ENCODE data around the gene SLC35G4.
"Not testable (repeated sequence)": the region's sequence is repeated elsewhere in the genome, so short reads cannot be mapped to it uniquely, and the experiment has no call there.

The SLC35G4 gene

GRCh38 chr18:11609488-11609887 lies at the start of gene SLC35G4:
Gene SLC35G4, plus strand, starts transcription at chr18:11609596. Its CDS starts 0 bp downstream, at chr18:11609596.
- DNase-seq (ENCODE audit: low spot score): not testable (repeated sequence)

DNA sequence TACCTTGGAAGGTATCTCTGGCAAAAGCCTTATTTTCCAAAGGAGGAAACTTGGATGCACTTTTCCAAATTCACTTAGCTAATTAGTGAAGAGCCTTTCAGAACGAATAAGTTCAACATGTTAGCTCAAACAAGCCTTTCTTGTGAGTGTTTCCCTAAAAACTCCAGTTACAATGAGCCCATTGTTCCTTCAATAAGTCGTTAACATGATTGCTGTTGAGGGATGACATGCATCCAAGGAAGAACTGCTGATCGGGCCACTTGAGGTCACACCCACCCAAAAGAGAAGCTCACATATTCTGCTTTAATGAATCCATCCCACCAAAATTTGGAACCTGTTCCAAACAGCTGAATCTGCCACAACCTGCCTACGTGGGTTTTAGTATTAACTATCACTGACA lies 48.1 kb upstream of the SLC35G4 start:
- no peak for DNase-seq (ENCODE audit: low spot score)

- DNase-seq (ENCODE audit: low spot score): no peak
Observed at GRCh38 chr18:11565716-11566115, 43.7 kb upstream of the SLC35G4 start.

DNA sequence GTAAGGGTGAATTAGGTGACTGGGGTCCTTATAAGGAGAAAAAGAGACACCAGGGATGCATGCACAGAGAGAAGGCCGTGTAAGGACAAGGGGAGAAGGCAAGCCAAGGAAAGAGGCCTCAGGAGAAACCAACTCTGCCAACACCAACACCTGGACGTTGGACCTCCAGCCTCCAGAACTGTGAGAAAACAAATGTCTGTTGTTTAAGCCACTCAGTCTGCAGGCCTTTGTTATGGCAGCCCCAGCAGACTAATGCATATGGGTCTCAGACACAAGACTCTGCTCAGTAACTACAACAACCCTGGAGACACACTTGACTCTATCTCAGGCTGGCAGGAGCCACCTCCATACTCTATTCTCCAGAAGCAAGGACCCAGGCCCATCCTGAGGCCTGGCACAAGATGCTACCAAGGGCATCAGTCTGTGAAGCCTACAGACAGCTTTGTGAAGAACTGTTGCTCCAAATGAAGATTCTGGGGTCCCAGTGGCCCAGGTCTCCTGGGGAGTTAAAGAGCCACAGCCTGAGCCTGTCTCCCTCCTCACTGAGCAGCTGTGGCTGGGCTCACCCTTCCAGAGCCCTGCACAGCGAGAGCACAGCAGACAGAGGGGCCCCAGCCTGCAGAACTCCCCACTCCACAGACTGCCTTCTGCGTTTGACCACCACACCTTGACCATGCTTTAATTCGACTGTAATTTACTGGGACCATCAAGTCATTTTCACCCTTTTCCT lies 43.0 kb upstream of the SLC35G4 start:
- DNase-seq (ENCODE audit: low spot score): no peak

- DNase-seq (ENCODE audit: low spot score): no peak
Observed at GRCh38 chr18:11567396-11567795, 42.0 kb upstream of the SLC35G4 start.

- DNase-seq (ENCODE audit: low spot score): no peak
Observed at GRCh38 chr18:11570073-11570588, 39.3 kb upstream of the SLC35G4 start.

- no peak for DNase-seq (ENCODE audit: low spot score)
Observed at GRCh38 chr18:11570769-11571412, 38.5 kb upstream of the SLC35G4 start.

DNA sequence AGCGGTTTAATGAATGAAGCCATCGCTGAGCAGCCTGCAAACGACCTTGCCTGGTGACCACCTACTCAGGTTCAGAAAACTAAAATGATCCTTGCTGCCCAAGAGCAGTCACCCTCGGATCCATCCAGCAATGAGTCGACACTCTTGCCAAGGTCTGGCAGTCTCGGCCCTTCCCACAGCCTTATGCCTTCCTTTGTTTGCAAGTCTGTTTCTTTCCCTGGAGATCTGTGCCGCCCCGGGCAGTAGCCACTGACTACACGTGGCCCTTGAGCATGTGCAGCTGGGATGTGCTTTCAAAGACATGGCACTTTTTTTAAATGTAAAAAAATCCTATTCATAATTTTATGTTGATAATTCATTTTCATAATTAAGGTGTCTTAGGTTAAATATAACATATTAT lies 37.2 kb upstream of the SLC35G4 start:
- DNase-seq (ENCODE audit: low spot score): no peak

GRCh38 chr18:11574545-11574944 lies 34.9 kb upstream of the SLC35G4 start:
- no peak for DNase-seq (ENCODE audit: low spot score)

- DNase-seq (ENCODE audit: low spot score): no peak
Observed at GRCh38 chr18:11577271-11578112, 31.9 kb upstream of the SLC35G4 start.

DNA sequence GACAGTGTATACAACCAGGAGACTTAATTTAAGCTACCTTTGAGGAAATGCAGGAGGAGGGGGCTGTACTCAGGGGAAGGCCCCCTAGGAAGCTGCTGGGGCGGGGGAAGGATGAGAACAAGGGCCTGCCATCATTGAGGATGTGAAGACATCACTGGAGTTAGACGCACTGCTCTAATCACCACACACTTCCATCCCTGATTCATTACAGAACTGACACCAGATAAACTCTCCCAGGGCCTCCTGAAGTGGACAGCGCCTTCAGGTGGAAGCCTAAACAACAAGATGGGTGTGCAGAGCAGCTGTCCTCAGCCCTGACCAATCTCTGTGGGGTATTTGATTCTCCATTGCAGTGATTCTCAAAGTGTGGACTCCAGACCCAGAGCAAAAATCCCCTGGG lies 30.6 kb upstream of the SLC35G4 start:
- no peak for DNase-seq (ENCODE audit: low spot score)

GRCh38 chr18:11579916-11580315 lies 29.5 kb upstream of the SLC35G4 start:
- DNase-seq (ENCODE audit: low spot score): no peak

DNA sequence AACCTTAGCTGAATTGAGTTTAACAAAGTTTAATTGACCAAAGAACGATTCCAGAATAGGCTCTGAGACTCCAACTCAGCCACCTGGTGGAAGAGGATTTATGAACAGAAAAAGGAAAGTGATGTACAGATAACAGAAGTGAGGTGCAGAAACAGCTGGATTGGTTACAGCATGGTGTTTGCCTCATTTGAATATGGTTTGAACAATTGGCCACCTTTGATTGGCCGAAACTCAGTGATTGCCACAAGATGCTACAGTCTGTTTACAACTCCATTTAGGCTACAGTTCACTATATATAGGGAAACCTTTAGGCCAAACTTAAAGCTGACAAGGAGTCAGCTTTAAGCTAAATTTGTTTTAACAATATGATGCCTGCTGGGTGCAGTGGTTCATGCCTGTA lies 28.1 kb upstream of the SLC35G4 start:
- no peak for DNase-seq (ENCODE audit: low spot score)

- no peak for DNase-seq (ENCODE audit: low spot score)
Observed at GRCh38 chr18:11585596-11585995, 23.8 kb upstream of the SLC35G4 start.

- no peak for DNase-seq (ENCODE audit: low spot score)
Observed at GRCh38 chr18:11586896-11587295, 22.5 kb upstream of the SLC35G4 start.

- DNase-seq (ENCODE audit: low spot score): no peak
Observed at GRCh38 chr18:11587432-11587831, 22.0 kb upstream of the SLC35G4 start.

- no peak for DNase-seq (ENCODE audit: low spot score)
Observed at GRCh38 chr18:11587846-11588245, 21.6 kb upstream of the SLC35G4 start.

- DNase-seq (ENCODE audit: low spot score): no peak
Observed at GRCh38 chr18:11591957-11592356, 17.4 kb upstream of the SLC35G4 start.

DNA sequence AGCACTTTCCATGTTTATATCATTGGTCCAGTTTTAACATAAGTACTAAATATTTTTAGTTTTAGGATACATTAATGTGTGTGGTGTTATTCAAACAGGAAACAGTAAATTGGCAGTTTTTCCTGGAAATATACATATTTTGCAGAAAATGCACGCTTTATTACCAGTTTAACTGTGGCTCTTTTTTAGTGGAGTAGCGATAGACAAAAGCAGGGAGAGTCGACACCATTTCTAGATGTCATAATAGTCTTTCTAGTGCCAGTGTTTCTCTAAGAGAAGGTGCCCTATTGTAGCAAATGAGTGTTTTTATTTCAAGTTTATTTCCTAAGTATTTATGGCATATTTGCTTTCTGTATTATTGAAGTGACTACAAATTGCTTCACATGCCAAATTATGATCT lies 9.1 kb upstream of the SLC35G4 start:
- DNase-seq (ENCODE audit: low spot score): no peak

GRCh38 chr18:11607906-11608305 lies 1.5 kb upstream of the SLC35G4 start:
- DNase-seq (ENCODE audit: low spot score): peak; percentile 5

DNA sequence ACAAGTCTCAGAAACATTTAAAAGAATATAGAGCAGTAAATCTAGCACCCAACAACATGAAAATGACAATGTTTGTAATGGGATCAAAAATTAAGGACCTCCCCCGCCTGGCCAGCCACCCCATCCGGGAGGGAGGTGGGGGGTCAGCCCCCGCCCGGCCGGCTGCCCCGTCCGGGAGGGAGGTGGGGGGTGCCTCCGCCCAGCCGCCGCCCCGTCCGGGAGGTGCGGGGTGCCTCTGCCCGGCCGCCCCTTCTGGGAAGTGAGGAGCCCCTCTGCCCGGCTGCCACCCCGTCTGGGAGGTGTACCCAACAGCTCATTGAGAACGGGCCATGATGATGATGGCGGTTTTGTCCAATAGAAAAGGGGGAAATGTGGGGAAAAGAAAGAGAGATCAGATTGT lies 778 bp upstream of the SLC35G4 start:
- not testable (repeated sequence) for DNase-seq (ENCODE audit: low spot score)

- not testable (repeated sequence) for DNase-seq (ENCODE audit: low spot score)
Observed at GRCh38 chr18:11613073-11613472, 3.7 kb downstream of the SLC35G4 start.

GRCh38 chr18:11613611-11614010 lies 4.2 kb downstream of the SLC35G4 start:
- DNase-seq (ENCODE audit: low spot score): not testable (repeated sequence)
